Occipital lobe (tissue), 2 donors: Measurements from ENCODE around the gene SAMD13. TPM values are rescaled to one million over a fixed set of nuclear protein-coding genes. Genes with fewer than 3 reads are reported as not detected.
A peak's percentile ranks its signal among the peaks of the same experiment; 100 is the strongest.
"Not testable (repeated sequence)": the region's sequence is repeated elsewhere in the genome, so short reads cannot be mapped to it uniquely, and the experiment has no call there.

Source experiments
- DNase-seq: peaks from one replicate; lab custom pipeline; 2025; lab: John Stamatoyannopoulos, UW
- total RNA-seq: library from RNA; depleted of rRNA; stranded (reverse); fragments of >200 nt; gene quantifications from one replicate; pipeline ENCODE4 v1.2.3, GENCODE V29; 2014

SAMD13 gene
- total RNA-seq, 1 donor from 2014 or later, result 4.5 TPM

DNA sequence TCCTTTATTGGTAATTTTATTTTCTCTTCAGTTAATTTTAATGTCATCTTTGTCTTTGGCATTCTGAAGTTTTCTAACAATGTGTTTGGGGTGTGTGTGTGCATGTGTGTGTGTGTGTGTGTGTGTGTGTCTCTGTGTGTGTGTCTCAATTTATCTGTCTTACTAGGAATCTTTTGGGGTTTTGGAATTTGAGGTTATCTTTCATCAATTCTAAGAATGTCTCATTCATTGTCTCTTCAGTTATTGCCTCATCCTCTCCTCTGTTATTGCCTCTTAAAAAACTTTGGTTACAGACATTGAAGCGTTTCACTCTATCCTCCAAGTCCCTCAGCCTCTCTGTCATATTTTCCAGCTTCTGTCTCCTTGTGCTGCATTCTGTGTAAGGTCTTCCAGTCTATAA is 18.1 kb upstream of the SAMD13 start:
- no peak for DNase-seq

DNA sequence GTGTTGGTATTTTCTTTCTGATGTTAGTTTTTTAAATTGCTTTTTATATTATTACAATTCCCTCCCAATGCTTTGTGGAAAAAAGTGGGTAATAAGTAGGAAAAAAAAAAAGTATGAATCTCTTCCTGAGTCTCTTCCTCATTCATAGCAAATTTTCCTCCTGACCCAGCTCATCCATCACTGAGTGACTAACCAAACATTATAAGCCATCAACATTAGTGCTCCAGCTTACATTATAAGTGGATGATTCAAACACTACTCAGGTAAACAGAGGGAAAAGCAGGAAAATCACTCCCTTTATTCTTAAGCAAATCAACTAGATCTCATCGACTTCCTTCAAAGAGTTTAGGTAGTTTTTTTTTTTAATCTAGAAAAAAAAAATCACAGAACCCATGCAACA is 15.4 kb upstream of the SAMD13 start:
- DNase-seq, result no peak

GRCh38 chr1:84287389-84287788 is 14.1 kb upstream of the SAMD13 start:
- DNase-seq, result not testable (repeated sequence)

- no peak for DNase-seq
Measured at GRCh38 chr1:84289169-84289785, 12.2 kb upstream of the SAMD13 start.

DNA sequence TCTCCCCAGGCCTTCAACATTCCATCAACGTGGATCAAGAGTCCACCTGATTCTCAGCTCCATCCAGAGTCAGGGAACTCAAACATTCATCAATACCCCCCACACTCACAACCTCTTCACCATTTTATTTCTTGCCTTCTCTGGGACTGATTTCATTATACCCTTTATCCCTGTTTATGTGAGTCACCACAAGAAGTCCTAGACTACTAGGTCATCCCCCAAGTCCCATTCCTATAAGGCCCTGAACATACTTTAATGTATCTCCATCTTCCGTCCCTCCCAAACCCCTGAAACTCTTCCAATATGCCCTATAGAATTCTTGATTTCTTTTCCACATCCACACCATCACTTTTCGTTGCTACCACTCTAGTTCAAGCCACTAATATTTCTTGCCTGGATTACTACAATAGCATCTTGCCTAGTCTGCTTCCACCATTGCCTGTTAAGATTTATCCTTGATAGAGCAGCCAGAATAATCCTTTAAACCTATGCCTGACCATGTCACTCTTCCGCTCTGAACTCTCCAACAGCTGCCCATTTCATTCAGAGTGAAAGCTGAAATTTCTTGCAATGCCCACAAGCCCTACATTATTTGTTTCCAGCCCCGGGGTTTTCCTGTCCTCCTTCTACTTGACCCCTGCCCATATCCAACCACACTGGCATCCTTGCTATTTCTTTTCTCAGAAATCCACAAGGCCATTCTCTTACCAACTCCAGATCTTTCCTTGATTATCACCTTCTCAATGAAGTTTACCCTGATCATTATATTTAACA is 9.4 kb upstream of the SAMD13 start:
- no peak for DNase-seq

DNA sequence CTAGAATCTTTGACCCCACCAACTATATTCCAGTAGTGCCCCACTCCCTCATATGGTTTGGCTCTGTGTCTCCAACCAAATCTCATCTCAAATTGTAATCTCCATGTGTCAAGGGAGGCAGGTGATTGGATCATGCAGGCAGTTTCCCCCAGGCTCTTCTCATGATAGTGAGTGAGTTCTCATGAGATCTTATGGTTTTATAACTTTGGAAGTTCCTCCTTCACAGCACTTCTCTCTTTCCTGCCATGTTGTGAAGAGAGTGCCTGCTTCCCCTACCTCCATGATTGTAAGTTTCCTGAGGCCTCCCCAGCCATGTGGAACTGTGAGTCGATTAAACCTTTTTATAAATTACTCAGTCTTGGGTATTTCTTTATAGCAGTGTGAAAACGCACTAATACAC is 7.7 kb upstream of the SAMD13 start:
- no peak for DNase-seq

- DNase-seq, result no peak
Measured at GRCh38 chr1:84294751-84295150, 6.8 kb upstream of the SAMD13 start.

DNA sequence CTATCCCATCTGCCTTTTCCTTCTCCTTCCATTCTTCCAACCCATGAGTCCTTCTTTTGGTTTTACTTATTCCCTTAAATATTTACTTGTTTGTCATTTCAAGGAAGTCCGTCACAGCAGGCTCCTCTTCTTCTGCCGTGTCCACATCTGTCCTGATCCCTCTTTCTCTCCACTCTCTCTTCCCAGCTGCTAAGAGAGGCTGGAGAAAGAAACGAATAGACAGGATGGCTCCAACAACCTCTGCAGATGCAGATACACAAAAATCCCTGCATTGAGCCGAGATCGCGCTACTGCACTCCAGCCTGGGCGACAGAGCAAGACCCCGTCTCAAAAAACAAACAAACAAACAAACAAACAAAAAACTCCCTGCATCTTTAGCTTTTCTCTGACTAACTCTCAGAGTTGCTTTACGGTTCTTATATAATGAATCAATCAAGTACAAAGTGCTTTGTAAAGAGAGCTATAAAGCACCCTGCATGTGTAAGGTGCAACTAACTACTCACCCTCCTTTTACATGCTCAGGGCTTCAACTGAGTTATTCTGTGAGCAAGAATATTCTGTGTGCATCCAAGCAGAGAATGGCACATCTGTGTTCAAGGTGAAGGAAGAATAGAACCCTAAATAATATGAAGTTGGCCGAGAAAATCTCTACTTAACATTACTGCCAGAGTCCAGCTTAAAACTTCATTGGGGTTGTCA is 3.8 kb upstream of the SAMD13 start:
- DNase-seq, result no peak

DNA sequence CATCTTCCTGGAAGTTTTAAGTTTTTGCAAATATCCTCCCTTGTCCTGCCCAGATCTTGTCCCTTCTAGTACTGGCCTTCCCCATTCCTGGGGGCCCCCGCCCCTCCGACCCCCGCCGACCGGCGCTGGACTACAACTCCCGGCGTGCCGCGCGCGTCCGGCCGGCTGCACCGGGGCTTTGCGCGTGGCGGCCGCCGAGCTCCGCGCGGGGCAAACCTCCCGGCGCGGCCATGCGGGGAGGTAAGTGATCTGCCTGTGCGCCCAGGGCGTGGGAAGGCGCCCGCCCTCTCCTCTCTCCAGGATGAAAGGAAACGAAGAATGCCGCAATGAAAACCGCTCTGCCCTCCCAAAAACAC is 3.2 kb upstream of the SAMD13 start:
- peak; percentile 66 for DNase-seq

- DNase-seq, result peak; percentile 47
Measured at GRCh38 chr1:84298684-84299535, 2.6 kb upstream of the SAMD13 start.

DNA sequence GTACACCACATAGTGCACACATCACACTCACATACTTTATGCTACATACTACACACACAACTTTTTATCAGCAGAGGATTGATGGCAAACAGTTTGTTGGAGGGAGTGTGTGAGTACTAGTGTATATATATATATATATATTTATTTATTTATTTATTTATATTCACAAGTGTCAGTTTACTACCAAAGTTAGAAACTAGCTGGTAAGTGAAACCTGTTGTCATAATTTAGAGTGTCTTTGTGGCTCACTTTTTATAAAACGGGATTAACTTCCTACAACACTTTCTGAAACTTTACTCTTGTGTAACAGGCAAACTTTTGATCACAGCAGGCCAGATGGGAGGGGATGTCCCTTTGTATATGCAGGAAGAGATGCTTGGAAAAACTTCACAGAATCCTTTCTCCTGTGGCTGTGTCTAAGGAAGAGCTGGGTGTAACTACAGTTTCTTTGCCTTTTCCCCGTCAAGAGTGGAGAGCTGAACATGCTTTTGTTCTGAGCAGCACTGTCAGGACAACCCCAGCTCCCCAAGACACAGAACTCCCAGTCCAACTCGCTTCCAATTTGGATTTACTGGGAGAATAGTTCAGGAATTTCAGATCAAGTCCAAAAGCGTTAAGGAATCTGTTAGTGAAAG is 1.9 kb upstream of the SAMD13 start:
- no peak for DNase-seq

DNA sequence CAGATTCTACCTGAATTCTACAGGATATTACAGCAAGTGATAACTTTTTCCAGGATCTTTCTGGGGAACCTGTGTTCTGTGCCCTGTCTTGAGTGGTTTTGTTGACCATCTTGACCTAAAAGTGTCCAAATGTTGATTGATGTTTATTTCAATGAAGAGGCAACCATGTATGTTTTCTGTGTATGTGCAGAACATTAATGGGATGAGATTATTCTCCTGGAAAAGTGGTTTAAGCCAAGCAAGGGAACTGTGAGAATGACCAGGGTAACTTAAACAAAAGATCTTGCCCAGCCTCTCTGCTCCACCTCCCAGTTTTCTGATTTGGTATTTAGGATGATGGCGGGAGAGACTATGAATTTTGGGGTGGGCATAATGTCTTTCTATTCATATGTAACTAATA is 1.0 kb upstream of the SAMD13 start:
- DNase-seq, result no peak

GRCh38 chr1:84301785-84302385 is 377 bp downstream of the SAMD13 start:
- no peak for DNase-seq

GRCh38 chr1:84303314-84303830 is 1.9 kb downstream of the SAMD13 start:
- DNase-seq, result no peak

DNA sequence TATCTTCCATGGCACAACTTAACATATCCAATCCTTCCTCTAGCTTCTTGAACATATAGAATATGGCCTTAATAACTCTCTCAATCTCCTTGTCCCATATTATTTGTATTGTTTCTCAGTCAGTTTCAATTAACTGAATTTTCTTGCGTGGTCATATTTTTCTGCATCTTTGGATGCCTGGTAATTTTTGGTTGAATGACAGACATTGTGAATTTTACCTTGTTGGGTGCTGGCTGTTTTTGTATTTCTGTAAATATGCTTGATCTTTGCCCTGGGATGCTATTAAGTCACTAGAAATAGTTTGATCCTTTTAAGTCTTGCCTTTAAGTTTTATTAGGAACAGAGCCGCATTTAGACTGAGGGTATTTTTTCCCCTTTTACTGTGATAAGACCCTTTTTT is 5.9 kb downstream of the SAMD13 start:
- DNase-seq, result no peak

GRCh38 chr1:84311296-84311695 is 9.8 kb downstream of the SAMD13 start:
- DNase-seq, result no peak

- no peak for DNase-seq
Measured at GRCh38 chr1:84319662-84320061, 18.2 kb downstream of the SAMD13 start.

DNA sequence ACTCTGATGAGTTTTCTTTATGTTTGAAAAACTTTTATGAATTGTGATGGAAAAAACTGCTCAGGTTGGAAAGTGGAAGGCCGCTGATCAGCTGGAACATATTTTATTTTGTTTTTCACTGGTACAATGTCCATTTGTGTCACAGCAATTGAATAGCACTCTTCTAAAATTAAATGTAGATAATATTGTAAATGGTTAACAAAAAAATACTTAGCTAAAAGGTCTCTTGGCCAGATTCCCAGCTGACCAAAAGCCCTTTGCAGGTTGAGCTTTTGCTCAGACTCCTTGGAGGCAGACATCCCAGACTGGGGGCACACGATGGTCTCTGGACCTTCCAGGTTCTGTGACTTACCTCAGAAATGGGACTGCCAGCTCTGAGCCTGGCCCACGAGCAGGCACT is 26.3 kb downstream of the SAMD13 start:
- DNase-seq, result no peak

GRCh38 chr1:84330125-84330984 is 28.8 kb downstream of the SAMD13 start:
- no peak for DNase-seq

- DNase-seq, result no peak
Measured at GRCh38 chr1:84339503-84339902, 38.0 kb downstream of the SAMD13 start.
